Activated CD4-positive, alpha-beta T cell treated with anti-CD3 and anti-CD28 coated beads for 4 hours (primary cell): Measurements from ENCODE around the gene UBE3A.
"Not testable (repeated sequence)": the region's sequence is repeated elsewhere in the genome, so short reads cannot be mapped to it uniquely, and the experiment has no call there.

Experiments used
- DNase-seq, 2 donors: peaks; one replicate each; pipeline ENCODE4 v3.0.0-alpha.2; 2020

The UBE3A gene

GRCh38 chr15:25437777-25438600 is 835 bp downstream of the UBE3A start:
- DNase-seq: peak in 1 of 2 donors; percentile 33

- no peak for DNase-seq
These were observed 2.1 kb downstream of the UBE3A start for GRCh38 chr15:25436707-25437106.

GRCh38 chr15:25435474-25436243 is 3.2 kb downstream of the UBE3A start:
- DNase-seq: no peak

GRCh38 chr15:25433118-25433865 is 5.5 kb downstream of the UBE3A start:
- DNase-seq: no peak

- DNase-seq: no peak
These were observed 6.8 kb downstream of the UBE3A start for GRCh38 chr15:25431836-25432561.

- DNase-seq: no peak
These were observed 11.0 kb downstream of the UBE3A start for GRCh38 chr15:25427861-25428260.

GRCh38 chr15:25426896-25427610 is 11.8 kb downstream of the UBE3A start:
- DNase-seq: no peak

- DNase-seq: no peak
These were observed 14.8 kb downstream of the UBE3A start for GRCh38 chr15:25424073-25424472.

- DNase-seq: no peak
These were observed 16.8 kb downstream of the UBE3A start for GRCh38 chr15:25422021-25422420.

GRCh38 chr15:25418202-25418601 is 20.6 kb downstream of the UBE3A start:
- no peak for DNase-seq

- no peak for DNase-seq
These were observed 21.2 kb downstream of the UBE3A start for GRCh38 chr15:25417604-25418003.

GRCh38 chr15:25416693-25417092 is 22.1 kb downstream of the UBE3A start:
- DNase-seq: no peak

- DNase-seq: no peak
These were observed 23.1 kb downstream of the UBE3A start for GRCh38 chr15:25415707-25416106.

- no peak for DNase-seq
These were observed 23.6 kb downstream of the UBE3A start for GRCh38 chr15:25415217-25415616.

GRCh38 chr15:25410649-25411048 is 28.2 kb downstream of the UBE3A start:
- no peak for DNase-seq

GRCh38 chr15:25409731-25410130 is 29.1 kb downstream of the UBE3A start:
- DNase-seq: not testable (repeated sequence)

- no peak for DNase-seq
These were observed 29.9 kb downstream of the UBE3A start for GRCh38 chr15:25408929-25409328.

GRCh38 chr15:25408428-25408827 is 30.4 kb downstream of the UBE3A start:
- no peak for DNase-seq

GRCh38 chr15:25407950-25408349 is 30.9 kb downstream of the UBE3A start:
- no peak for DNase-seq

- no peak for DNase-seq
These were observed 32.0 kb downstream of the UBE3A start for GRCh38 chr15:25406846-25407245.

- DNase-seq: no peak
These were observed 32.6 kb downstream of the UBE3A start for GRCh38 chr15:25406261-25406660.

GRCh38 chr15:25403771-25404170 is 35.1 kb downstream of the UBE3A start:
- no peak for DNase-seq
